Measurements from ENCODE around the gene FBXL16. TPM values are rescaled to one million over a fixed set of nuclear protein-coding genes. Genes with fewer than 3 reads are reported as not detected.

Gene FBXL16
- polyA plus RNA-seq, 1 experiment: 0.67 TPM

DNA sequence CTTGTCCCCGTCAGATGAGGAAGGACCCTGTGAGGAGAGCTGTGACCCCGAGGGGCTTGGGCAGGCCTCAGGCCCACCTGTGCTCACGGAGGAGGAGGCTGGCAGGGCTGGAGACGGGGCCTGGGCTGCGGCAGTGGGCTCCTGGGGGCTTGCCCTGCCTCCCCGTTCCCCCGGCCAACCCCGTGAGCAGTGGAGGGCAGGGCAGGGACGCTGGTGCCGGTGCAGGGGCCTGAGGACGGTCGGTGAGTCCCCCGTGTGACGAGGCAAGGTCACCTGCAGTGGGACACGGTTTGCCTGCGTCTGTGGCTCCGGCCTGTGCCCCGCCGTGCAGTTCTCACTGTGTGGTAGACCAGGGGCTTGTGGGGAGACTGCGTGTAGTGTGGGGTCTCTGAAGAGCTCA, 46.0 kb downstream of the FBXL16 start:
- TF ChIP-seq, protein P1, sequence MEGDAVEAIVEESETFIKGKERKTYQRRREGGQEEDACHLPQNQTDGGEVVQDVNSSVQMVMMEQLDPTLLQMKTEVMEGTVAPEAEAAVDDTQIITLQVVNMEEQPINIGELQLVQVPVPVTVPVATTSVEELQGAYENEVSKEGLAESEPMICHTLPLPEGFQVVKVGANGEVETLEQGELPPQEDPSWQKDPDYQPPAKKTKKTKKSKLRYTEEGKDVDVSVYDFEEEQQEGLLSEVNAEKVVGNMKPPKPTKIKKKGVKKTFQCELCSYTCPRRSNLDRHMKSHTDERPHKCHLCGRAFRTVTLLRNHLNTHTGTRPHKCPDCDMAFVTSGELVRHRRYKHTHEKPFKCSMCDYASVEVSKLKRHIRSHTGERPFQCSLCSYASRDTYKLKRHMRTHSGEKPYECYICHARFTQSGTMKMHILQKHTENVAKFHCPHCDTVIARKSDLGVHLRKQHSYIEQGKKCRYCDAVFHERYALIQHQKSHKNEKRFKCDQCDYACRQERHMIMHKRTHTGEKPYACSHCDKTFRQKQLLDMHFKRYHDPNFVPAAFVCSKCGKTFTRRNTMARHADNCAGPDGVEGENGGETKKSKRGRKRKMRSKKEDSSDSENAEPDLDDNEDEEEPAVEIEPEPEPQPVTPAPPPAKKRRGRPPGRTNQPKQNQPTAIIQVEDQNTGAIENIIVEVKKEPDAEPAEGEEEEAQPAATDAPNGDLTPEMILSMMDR (IDR thresholded peaks at IDR 0.05; ENCODE audit: insufficient read depth, low read depth, low read length): no peak
- CTCF ChIA-PET: interaction anchor here (1.5 to 2.2 kb wide), 3 partner anchors 7 to 66 kb away, joined by 3 to 8 read pairs (median 5); no protein-coding TSS in a partner anchor

DNA sequence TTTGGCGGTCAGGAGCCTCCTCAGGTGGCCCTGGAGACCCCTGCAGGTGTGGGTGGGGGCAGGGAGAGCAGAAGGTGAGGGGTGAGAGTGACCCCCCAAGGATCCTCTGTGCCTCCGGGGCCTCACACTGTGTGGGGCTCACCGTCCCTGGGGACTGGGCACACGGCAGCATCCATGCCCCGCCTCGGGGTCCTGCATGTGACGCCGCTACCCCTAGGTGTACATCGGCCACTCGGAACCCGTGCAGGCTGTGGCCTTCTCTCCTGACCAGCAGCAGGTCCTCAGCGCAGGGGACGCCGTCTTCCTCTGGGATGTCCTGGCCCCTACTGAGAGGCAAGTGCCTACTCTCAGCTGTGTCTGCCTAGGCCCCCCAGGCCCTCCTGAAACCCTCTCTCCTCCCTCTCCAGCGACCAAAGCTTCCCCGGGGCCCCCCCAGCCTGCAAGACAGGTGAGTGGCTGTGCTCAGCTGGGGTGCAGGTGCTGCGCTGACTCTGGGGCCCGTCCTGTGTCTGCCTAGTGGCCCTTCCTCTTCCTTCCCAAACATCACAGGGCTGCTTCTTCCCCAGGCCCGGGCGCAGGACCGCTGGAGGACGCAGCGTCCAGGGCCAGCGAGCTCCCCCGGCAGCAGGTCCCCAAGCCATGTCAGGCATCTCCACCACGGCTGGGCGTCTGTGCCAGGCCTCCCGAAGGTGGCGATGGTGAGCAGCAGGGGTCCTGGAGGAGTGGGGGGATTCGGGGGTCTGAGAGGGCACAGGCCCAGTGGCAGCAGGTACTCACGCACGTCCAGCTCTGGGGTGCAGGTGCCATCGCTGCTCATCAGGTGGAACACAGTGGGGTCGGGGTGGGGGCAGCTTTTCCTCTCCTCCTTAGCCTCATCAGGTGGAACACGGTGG, 46.7 kb downstream of the FBXL16 start:
- POLR2A ChIA-PET: no interaction called here
- Histone ChIP-seq H3K27me3 (ENCODE audit: control insufficient read depth, insufficient read depth, low read length) (no peaks in the 10 kb centered on the region), H3K4me3 (ENCODE audit: low read depth, low read length) (no peak overlapping the region), H3K36me3 (ENCODE audit: control insufficient read depth, insufficient read depth, low read length) (peaks cover 7% of the 10 kb centered on the region)
- CTCF ChIA-PET: interaction anchor here (1.7 kb wide), 1 partner anchor 65 kb away, joined by 5 read pairs; no protein-coding TSS in a partner anchor
- DNase-seq (ENCODE audit: low read depth): no peak
- TF ChIP-seq, protein P1 (IDR thresholded peaks at IDR 0.05; ENCODE audit: insufficient read depth, low read depth, low read length): no peak

More for the DNA sequence above, 46.0 kb downstream of the FBXL16 start:
- no peaks in the 10 kb centered on the region for H3K27me3 ChIP-seq (ENCODE audit: control insufficient read depth, insufficient read depth, low read length)
- POLR2A ChIA-PET: no interaction called here
- no peak overlapping the region for H3K4me3 ChIP-seq (ENCODE audit: low read depth, low read length)
- no peak for DNase-seq (ENCODE audit: low read depth)
- peaks cover 7% of the 10 kb centered on the region for H3K36me3 ChIP-seq (ENCODE audit: control insufficient read depth, insufficient read depth, low read length)

DNA sequence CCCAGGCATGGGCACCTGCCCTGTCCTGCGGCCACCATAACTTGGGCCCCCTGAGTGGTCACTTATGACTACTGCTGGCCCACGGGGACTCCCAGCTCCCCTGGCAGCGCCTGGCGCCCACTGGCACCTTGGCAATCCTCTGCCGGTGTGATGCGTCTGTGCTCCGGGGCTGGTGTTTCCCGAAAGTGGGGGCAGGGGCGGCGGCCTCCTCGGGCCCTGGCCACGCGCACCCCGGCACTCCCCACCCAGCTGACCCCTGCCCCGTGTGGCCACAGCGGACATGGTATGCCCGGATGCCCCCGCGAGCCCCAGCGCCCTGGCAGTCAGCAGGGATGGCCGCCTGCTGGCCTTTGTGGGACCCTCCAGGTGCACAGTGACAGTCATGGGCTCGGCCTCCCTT, 48.1 kb downstream of the FBXL16 start:
- POLR2A ChIA-PET: no interaction called here
- TF ChIP-seq, protein P1 (IDR thresholded peaks at IDR 0.05; ENCODE audit: insufficient read depth, low read depth, low read length): no peak
- CTCF ChIA-PET: no interaction called here
- DNase-seq (ENCODE audit: low read depth): no peak
- H3K36me3 ChIP-seq (ENCODE audit: control insufficient read depth, insufficient read depth, low read length): peaks cover 5% of the 10 kb centered on the region
- no peaks in the 10 kb centered on the region for H3K27me3 ChIP-seq (ENCODE audit: control insufficient read depth, insufficient read depth, low read length)
- H3K4me3 ChIP-seq (ENCODE audit: low read depth, low read length): no peak overlapping the region

DNA sequence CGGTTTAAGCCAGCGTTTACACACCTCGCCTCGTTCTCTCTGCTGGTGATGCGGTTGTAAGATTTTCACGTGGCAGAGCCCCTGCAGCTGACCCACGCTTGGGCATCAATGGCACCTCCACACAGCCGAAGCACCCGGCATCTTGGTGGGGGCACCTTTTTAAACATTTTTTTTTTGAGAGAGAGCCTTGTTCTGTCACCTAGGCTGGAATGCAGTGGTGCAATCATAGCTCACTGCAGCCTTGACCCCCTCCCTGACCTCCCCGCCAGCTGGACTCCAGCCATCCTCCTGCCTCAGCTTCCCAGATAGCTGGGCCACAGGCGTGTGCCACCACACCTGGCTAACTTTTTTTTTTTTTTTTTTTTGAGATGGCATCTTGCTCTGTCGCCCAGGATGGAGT, 51.6 kb downstream of the FBXL16 start:
- TF ChIP-seq, protein P1 (IDR thresholded peaks at IDR 0.05; ENCODE audit: insufficient read depth, low read depth, low read length): no peak
- Histone ChIP-seq H3K27me3 (ENCODE audit: control insufficient read depth, insufficient read depth, low read length) (no peaks in the 10 kb centered on the region), H3K4me3 (ENCODE audit: low read depth, low read length) (no peak overlapping the region), H3K36me3 (ENCODE audit: control insufficient read depth, insufficient read depth, low read length) (peaks cover 5% of the 10 kb centered on the region)
- POLR2A ChIA-PET: no interaction called here
- CTCF ChIA-PET: interaction anchor here (0.7 kb wide), 1 partner anchor 1541 kb away, joined by 3 read pairs; no protein-coding TSS in a partner anchor
- DNase-seq (ENCODE audit: low read depth): no peak

DNA sequence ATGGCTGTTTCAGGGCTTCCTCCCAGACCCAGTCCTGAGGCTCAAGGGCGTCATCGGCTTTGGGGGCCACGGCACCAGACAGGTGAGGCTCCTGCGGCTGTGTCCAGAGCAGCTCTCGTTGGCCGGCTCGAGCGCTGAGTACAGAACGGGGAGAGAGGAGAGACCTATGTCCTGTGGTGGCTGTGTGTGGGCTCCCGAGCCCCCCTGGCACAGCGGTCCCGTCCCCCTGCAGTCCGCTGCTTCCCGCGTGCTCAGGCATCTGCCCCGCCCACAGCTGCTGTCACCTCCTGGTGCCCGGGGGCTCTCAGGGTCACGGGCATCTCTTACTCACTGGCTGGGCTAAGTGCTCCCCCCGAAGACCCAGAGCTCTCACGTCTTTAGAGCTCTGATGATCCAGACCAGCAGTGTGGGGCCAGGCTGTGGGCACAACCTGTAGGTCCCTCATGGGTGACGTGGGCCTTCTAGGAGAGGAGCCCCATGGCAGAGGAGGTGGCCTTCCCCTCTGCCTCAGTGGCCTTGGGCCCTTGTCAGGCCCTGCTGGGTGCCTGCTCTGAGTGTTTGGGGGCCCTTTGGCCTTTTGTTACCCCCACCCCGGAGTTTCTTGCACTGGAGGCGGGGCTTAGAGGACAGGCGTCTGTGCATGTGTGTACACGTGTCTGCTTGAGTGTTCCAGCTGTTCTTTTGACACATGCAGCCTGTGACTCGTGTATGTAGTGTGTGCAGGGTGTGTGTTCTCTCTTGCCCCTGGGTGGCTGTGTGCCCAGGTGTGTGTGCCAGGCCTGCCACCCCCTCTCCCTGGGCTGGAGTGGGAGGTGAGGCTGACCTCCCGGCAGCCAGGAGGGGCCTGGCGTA, 52.9 kb downstream of the FBXL16 start:
- Histone ChIP-seq H3K4me3 (ENCODE audit: low read depth, low read length) (no peak overlapping the region), H3K36me3 (ENCODE audit: control insufficient read depth, insufficient read depth, low read length) (peaks cover 3% of the 10 kb centered on the region), H3K27me3 (ENCODE audit: control insufficient read depth, insufficient read depth, low read length) (no peaks in the 10 kb centered on the region)
- CTCF ChIA-PET: interaction anchor here (1.8 kb wide), 1 partner anchor 8 kb away, joined by 8 read pairs; no protein-coding TSS in a partner anchor
- DNase-seq (ENCODE audit: low read depth): no peak
- POLR2A ChIA-PET: no interaction called here
- TF ChIP-seq, protein P1 (IDR thresholded peaks at IDR 0.05; ENCODE audit: insufficient read depth, low read depth, low read length): no peak
